WI38 (cell line): ENCODE data around the gene CYTH4.

Experiments used
- H3K4me3 ChIP-seq: 2 replicates; pipeline ENCODE4 v1.5.1; 2011; ENCODE audit warnings: low read depth, mild to moderate bottlenecking, control low read depth, low read length
- CTCF ChIP-seq: IDR thresholded peaks from 2 replicates; pipeline ENCODE4 v1.5.1; 2012; ENCODE audit warnings: low read depth, mild to moderate bottlenecking, control low read depth, low read length

Gene CYTH4

GRCh38 chr22:37313376-37314314, 31.3 kb downstream of the CYTH4 start:
- no peak for TF ChIP-seq CTCF

GRCh38 chr22:37314315-37315074, 32.2 kb downstream of the CYTH4 start:
- H3K4me3 ChIP-seq: no peak overlapping the region
- no peak for TF ChIP-seq CTCF

More at GRCh38 chr22:37313376-37314314, 31.3 kb downstream of the CYTH4 start:
- H3K4me3 ChIP-seq: no peak overlapping the region

GRCh38 chr22:37316405-37316804, 34.1 kb downstream of the CYTH4 start:
- H3K4me3 ChIP-seq: no peak overlapping the region
- no peak for TF ChIP-seq CTCF

GRCh38 chr22:37316875-37317371, 34.6 kb downstream of the CYTH4 start:
- TF ChIP-seq CTCF: peak; percentile 93
- no peak overlapping the region for H3K4me3 ChIP-seq

GRCh38 chr22:37317698-37318210, 35.4 kb downstream of the CYTH4 start:
- H3K4me3 ChIP-seq: no peak overlapping the region

GRCh38 chr22:37318364-37319109, 36.2 kb downstream of the CYTH4 start:
- H3K4me3 ChIP-seq: no peak overlapping the region
- TF ChIP-seq CTCF: no peak

More at GRCh38 chr22:37317698-37318210, 35.4 kb downstream of the CYTH4 start:
- no peak for TF ChIP-seq CTCF
